Large intestine (tissue), 3 donors: ENCODE results near the gene KHDRBS1. TPM values are rescaled to one million over a fixed set of nuclear protein-coding genes. Genes with fewer than 3 reads are reported as not detected.
"Not testable (repeated sequence)": the region's sequence is repeated elsewhere in the genome, so short reads cannot be mapped to it uniquely, and the experiment has no call there.

ENCODE experiments used
- DNase-seq, 2 donors: peaks; one replicate each; pipeline versions ENCODE4 v3.0.0 to v3.0.0-alpha.2; 2013
- H3K27ac ChIP-seq: one replicate; pipeline ENCODE4 v1.5.1; 2013; ENCODE audit warnings: low read length
- H3K27me3 ChIP-seq: 2 replicates; pipeline ENCODE4 v1.6.1; 2013; ENCODE audit warnings: low read length; ENCODE audit not compliant: control insufficient read depth, insufficient read depth
- H3K36me3 ChIP-seq: 2 replicates; pipeline ENCODE4 v1.6.1; 2013; ENCODE audit warnings: low read length; ENCODE audit not compliant: control insufficient read depth, insufficient read depth
- H3K4me1 ChIP-seq: one replicate; pipeline ENCODE4 v1.6.1; 2013; ENCODE audit warnings: low read length; ENCODE audit not compliant: control insufficient read depth, insufficient read depth
- H3K4me3 ChIP-seq: one replicate; pipeline ENCODE4 v1.5.1; 2013; ENCODE audit warnings: low read length
- H3K9me3 ChIP-seq: one replicate; pipeline ENCODE4 v1.6.1; 2013; ENCODE audit warnings: mild to moderate bottlenecking, low read depth, low read length, moderate library complexity; ENCODE audit not compliant: control insufficient read depth
- WGBS: methylation state at CpG from one replicate; pipeline ENCODE4 v1.1.5; 2013; ENCODE audit warnings: low lambda C conversion rate; ENCODE audit not compliant: insufficient coverage; 5-methylcytosine and 5-hydroxymethylcytosine counted together
- polyA plus RNA-seq: library from polyadenylated mRNA; unstranded; fragments of 120-200 nt; gene quantifications from one replicate; pipeline ENCODE4 v1.2.1, GENCODE V29; 2013

Gene KHDRBS1
- polyA plus RNA-seq, 1 donor = 130 TPM

DNA sequence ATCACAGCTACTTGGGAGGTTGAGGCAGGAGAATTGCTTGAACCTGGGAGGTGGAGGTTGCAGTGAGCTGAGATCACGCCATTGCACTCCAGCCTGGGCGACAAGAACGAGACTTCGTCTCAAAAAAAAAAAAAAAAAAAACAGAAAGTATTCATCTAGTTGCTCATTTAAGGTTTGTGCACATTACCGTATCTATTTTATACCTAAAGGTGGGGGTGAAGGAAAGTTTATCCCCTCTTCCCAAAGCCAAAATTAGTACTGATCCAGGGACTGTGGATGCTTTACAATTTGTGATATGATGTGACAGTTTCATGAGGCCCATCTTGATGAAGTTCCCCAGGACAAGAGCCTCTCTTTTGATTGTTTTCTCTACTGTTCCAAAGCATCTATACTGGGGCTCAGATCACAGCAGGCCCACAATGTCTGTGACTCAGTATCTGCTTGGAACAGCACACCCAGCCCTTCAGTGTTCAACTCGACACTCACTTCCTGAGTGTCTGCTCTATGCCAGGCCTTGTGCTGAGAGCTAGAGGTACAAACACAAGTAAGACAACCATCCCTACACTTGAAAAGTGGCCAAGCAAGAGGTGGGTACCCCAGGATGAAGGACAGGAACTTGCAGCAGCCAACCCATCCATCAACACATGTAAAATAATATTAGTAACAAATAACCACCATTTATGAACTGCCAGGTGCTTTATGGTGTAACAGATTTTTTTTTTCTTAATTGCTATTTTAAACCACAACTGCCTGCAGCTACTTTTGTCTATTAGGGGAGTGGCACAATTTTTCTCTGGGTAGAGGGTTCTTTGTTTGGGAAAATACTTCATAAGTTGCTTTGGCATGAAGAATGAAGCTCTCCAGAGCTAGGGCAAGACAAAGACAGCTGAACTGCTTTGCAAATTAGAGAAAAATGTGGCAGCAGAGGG lies 29.0 kb upstream of the KHDRBS1 start:
- Histone ChIP-seq H3K4me3 (no peak overlapping the region), H3K9me3 (no peaks in the 10 kb centered on the region), H3K36me3 (no peaks in the 10 kb centered on the region), H3K27ac (no peak overlapping the region), H3K27me3 (no peaks in the 10 kb centered on the region), H3K4me1 (peaks cover 2% of the 10 kb centered on the region)
- WGBS = no CpG with 5 or more reads among the region's 6 CpGs
- no peak for DNase-seq

DNA sequence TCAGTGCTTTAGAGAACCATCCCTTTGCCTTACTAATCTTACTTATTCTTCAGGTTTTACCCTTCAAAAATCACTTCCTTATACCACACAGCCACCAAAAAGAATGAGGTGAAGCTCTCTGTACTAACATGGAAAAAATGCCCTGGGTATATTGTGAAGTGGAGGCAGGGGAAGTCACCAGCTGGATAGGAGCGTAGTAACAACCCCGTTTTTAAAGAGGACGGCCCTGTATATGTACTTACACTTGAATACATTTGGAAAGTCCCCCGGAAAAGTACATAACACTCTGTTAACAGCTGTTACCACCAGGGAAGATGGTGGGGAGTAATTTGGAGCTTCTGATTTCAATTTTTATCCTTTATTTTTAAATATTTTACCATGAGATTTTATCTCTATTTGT lies 28.2 kb upstream of the KHDRBS1 start:
- no peak overlapping the region for H3K4me3 ChIP-seq
- peaks cover 2% of the 10 kb centered on the region for H3K4me1 ChIP-seq
- H3K27ac ChIP-seq = no peak overlapping the region
- DNase-seq = no peak
- H3K27me3 ChIP-seq = no peaks in the 10 kb centered on the region
- no CpG with 5 or more reads among the region's 4 CpGs for WGBS
- no peaks in the 10 kb centered on the region for H3K9me3 ChIP-seq
- no peaks in the 10 kb centered on the region for H3K36me3 ChIP-seq

DNA sequence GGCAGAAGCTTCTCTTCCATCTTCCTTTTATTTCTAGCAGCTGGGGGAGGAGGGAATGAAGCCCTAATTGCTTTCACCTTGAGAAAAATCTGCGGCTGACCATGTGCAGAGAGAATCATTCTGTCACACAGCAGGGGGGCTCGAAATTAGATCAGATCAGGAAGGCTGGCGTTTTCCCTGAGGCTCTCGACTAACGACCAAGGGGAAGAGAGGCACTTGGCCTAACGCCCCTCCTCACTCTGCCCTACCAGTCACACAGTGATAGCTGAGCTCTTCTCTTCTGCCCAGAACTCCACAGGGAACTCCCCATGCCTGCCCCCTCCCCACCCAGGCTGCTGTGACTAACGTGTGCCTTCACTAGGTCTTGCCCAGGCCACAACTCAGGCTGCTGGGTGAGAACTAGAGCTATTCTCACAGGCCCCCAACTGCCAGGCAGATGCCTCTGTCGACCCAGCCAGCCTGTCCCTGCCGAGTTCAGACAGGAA lies 26.5 kb upstream of the KHDRBS1 start:
- Histone ChIP-seq H3K27ac (no peak overlapping the region), H3K4me1 (peaks cover 2% of the 10 kb centered on the region), H3K4me3 (no peak overlapping the region), H3K9me3 (no peaks in the 10 kb centered on the region), H3K36me3 (no peaks in the 10 kb centered on the region), H3K27me3 (no peaks in the 10 kb centered on the region)
- WGBS = no CpG with 5 or more reads among the region's 9 CpGs
- DNase-seq = no peak

DNA sequence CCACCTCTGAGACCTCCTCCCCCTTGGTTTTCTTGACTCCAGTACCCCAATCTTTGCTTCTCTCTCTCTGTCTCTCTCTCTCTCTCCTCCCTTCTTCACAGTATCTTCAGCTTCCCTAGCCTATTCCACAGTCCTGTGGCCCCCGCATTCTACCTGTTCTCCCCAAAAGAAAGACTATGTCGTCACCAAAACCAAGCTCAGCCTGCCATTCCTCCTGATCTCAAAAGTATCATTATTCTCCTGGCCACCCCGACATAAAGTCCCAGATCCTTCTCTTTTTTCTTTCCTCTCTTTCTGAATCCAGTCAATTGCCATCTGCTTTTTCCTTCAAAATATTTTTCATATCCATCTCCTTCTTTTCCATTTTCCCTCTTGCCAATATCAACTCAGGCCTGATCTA lies 23.7 kb upstream of the KHDRBS1 start:
- DNase-seq = no peak
- H3K36me3 ChIP-seq = no peaks in the 10 kb centered on the region
- no peaks in the 10 kb centered on the region for H3K9me3 ChIP-seq
- H3K4me1 ChIP-seq = no peaks in the 10 kb centered on the region
- H3K27me3 ChIP-seq = no peaks in the 10 kb centered on the region
- H3K27ac ChIP-seq = no peak overlapping the region
- 93% methylated on average over 3 of the region's 3 CpGs for WGBS
- H3K4me3 ChIP-seq = no peak overlapping the region

DNA sequence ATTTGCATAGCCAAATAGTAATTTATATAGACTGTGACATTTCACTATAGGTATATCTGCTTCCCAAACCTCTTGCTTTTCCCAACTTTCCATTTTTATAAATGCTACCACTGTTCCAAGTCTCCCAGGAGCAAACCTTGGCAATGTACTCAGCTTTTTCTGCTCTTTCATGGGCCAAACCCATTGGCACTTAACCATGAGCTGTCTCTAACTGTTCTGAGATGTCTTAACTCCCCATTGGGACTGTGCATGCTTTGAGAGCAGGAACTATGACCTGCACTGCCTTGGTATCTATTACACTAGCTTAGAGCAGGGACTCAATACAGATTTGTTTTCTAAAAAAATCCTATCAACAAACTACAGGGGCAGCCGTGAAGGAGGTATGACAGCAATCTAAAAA lies 22.5 kb upstream of the KHDRBS1 start:
- Histone ChIP-seq H3K27me3 (no peaks in the 10 kb centered on the region), H3K27ac (no peak overlapping the region), H3K9me3 (no peaks in the 10 kb centered on the region), H3K4me1 (no peaks in the 10 kb centered on the region), H3K4me3 (no peak overlapping the region), H3K36me3 (no peaks in the 10 kb centered on the region)
- DNase-seq = no peak
- WGBS = 67% methylated on average over 1 of the region's 1 CpG

DNA sequence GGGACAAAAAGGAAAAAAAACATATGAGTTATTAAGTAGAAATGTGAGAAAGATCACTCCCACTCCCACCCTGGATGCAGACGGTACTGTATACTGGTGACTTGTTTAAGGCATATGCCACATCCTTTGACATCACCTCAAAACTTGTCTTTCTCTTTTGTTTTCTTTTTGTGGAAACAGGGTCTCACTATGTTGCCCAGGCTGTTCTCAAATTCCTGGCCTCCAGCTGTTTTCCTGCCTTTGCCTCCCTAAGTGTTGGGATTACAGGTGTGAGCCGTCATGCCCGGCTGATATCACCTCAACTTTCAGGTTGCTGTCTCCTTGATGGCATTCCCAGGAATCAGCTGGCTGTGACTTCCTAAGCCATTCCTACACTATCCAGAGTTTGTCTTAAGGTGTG lies 18.4 kb upstream of the KHDRBS1 start:
- Histone ChIP-seq H3K9me3 (no peaks in the 10 kb centered on the region), H3K4me3 (no peak overlapping the region), H3K27me3 (no peaks in the 10 kb centered on the region), H3K27ac (no peak overlapping the region), H3K36me3 (no peaks in the 10 kb centered on the region), H3K4me1 (no peaks in the 10 kb centered on the region)
- no CpG with 5 or more reads among the region's 3 CpGs for WGBS
- no peak for DNase-seq

DNA sequence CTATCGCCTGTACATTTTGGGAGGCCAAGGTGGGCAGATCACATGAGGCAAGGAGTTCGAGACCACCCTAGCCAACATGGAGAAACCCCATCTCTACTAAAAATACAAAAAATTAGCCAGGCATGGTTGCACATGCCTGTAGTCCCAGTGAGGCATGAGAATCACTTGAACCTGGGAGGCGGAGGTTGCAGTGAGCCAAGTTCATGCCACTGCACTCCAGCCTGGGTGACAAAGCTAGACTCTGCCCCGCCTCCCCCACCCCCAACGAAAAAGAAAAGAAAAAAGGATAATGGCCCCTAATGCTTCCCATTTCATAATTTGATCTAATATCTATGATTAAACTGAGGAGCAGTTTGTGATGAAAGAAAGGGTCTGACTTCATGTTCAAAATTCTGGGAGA lies 17.5 kb upstream of the KHDRBS1 start:
- H3K4me3 ChIP-seq, H3K27me3 ChIP-seq, H3K27ac ChIP-seq, DNase-seq, H3K9me3 ChIP-seq, H3K4me1 ChIP-seq, H3K36me3 ChIP-seq: not testable (repeated sequence)
- no CpG with 5 or more reads among the region's 5 CpGs for WGBS

DNA sequence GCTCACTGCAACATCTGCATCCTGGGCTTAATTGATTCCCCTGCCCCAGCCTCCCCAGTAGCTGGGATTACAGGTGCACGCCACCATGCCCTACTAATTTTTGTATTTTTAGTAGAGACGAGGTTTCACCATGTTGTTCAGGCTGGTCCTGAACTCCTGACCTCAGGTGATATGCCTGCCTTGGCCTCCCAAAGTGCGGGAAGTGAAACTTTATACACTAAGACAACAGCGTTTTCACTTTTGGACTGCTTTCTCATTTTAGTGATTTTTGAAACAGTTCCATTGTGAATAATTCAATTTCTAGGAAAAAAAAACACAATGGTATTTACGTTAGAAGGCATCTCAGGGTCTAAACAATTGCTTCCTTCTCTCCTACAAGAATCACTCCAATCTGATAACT lies 11.8 kb upstream of the KHDRBS1 start:
- Histone ChIP-seq H3K4me3 (no peak overlapping the region), H3K4me1 (no peaks in the 10 kb centered on the region), H3K36me3 (no peaks in the 10 kb centered on the region), H3K27ac (no peak overlapping the region), H3K9me3 (no peaks in the 10 kb centered on the region), H3K27me3 (no peaks in the 10 kb centered on the region)
- DNase-seq = no peak
- WGBS = 100% methylated on average over 2 of the region's 5 CpGs

DNA sequence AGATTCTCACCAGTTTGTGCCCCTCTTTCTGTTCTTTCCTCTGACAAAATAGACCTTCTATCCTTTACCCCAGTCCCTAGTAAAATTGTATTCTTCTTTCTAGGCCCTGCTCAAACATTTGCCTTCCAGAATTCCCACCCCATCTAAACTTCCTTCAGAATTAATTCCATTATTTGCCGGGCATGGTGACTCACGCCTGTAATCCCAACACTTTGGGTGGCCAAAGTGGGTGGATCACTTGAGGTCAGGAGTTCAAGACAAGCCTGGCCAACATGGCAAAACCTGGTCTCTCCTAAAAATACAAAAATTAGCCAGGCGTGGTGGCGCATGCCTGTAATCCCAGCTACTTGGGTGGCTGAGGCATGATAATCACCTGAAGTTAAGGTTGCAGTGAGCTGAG lies 11.4 kb upstream of the KHDRBS1 start:
- not testable (repeated sequence) for DNase-seq, H3K9me3 ChIP-seq, H3K4me3 ChIP-seq, H3K27me3 ChIP-seq, H3K4me1 ChIP-seq, H3K36me3 ChIP-seq, H3K27ac ChIP-seq
- no CpG with 5 or more reads among the region's 4 CpGs for WGBS

DNA sequence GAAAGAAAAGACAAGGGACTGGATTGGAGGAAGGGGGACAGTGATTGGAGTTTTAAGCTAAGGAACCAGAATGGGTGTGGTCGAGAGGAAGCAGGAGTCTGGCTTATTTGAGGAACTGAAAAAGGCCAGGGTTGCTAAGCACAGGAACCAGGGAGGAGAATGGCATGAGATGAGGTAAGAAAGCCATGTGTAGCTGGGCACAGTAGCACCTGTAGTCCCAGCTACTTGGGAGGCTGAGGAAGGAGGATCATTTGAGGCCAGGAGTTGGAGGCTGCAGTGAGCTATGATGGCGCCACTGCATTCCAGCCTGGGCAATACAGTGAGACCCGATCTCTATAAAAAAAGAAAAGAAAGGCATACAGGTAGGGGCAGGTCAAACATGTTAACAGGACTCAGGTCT lies 8.1 kb upstream of the KHDRBS1 start:
- no peak for DNase-seq
- Histone ChIP-seq H3K36me3 (no peaks in the 10 kb centered on the region), H3K4me3 (no peak overlapping the region), H3K27ac (no peak overlapping the region), H3K9me3 (no peaks in the 10 kb centered on the region), H3K27me3 (no peaks in the 10 kb centered on the region), H3K4me1 (no peaks in the 10 kb centered on the region)
- WGBS = 100% methylated on average over 2 of the region's 3 CpGs

DNA sequence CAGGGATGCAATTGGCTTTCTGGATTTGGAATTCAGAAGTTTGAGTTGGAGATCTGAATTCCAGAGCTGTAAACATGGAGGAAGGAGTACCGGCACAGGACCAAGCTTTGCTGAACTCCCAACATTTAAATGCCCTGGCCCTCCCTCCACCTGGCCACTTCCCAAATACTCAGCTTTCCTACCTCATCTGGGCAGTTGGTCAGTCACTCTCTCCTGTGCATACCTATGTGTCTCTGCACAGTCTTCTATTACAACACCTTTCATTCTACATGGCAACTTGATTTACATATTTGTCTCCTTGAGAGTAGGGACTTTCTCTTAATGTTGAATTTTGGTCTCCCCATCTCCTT lies 6.1 kb upstream of the KHDRBS1 start:
- Histone ChIP-seq H3K27me3 (no peaks in the 10 kb centered on the region), H3K27ac (no peak overlapping the region), H3K4me3 (no peak overlapping the region), H3K36me3 (no peaks in the 10 kb centered on the region), H3K9me3 (no peaks in the 10 kb centered on the region), H3K4me1 (peaks cover under 1% of the 10 kb centered on the region)
- DNase-seq = no peak
- no CpG with 5 or more reads among the region's 1 CpG for WGBS
